ENCODE measurements around the gene ST6GALNAC4.
"Not testable (repeated sequence)": the region's sequence is repeated elsewhere in the genome, so short reads cannot be mapped to it uniquely, and the experiment has no call there.

ST6GALNAC4 gene

DNA sequence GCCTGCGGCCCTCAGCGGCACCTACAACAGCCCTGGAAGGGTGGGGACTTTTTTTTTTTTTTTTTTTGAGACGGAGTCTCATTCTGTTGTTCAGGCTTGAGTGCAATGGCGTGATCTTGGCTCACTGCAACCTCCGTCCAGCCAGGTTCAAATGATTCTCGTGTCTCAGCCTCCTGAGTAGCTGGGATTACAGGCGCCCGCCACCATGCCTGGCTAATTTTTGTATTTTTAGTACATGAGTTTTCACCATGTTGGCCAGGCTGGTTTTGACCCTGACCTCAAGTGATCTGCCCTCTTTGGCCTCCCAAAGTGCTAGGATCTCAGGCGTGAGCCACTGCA is 46.7 kb downstream of the ST6GALNAC4 start:
- not testable (repeated sequence) for DNase-seq (ENCODE audit: low read depth)

- DNase-seq (ENCODE audit: low read depth), result peak; percentile 73
Measured at GRCh38 chr9:127869310-127870152, 47.3 kb downstream of the ST6GALNAC4 start.

DNA sequence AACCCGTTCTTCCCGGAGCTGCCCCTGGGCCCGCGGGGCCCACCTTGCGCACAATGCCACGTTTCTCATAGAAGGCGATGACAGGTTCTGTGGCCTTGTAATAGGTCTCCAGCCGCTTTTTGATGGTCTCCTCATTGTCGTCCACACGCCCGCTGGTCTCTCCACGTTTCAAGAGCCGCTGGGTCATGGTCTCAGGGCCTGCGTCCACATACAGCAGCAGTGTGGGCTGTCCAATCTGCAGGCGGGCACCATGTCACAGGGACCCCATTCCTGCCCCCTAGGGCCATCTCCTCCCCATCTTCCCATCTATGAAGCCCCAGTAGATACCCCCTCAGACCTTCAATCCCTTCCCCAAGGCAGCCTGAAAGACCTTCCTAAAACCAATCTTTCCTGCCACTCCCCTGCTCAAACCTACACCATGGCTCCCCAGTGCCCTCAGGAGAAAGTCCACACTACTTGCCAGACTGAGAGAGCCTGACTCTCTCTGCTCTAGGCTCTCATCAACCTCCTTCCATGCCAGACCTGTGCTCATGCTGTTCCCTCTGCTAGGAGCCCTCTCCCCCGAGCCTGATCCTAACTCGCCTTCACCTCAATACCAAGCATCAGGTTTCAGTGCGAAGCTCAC is 48.5 kb downstream of the ST6GALNAC4 start:
- DNase-seq (ENCODE audit: low read depth), result no peak

GRCh38 chr9:127867356-127868277 is 49.2 kb downstream of the ST6GALNAC4 start:
- no peak for DNase-seq (ENCODE audit: low read depth)

- no peak for DNase-seq (ENCODE audit: low read depth)
Measured at GRCh38 chr9:127866535-127866934, 50.3 kb downstream of the ST6GALNAC4 start.

DNA sequence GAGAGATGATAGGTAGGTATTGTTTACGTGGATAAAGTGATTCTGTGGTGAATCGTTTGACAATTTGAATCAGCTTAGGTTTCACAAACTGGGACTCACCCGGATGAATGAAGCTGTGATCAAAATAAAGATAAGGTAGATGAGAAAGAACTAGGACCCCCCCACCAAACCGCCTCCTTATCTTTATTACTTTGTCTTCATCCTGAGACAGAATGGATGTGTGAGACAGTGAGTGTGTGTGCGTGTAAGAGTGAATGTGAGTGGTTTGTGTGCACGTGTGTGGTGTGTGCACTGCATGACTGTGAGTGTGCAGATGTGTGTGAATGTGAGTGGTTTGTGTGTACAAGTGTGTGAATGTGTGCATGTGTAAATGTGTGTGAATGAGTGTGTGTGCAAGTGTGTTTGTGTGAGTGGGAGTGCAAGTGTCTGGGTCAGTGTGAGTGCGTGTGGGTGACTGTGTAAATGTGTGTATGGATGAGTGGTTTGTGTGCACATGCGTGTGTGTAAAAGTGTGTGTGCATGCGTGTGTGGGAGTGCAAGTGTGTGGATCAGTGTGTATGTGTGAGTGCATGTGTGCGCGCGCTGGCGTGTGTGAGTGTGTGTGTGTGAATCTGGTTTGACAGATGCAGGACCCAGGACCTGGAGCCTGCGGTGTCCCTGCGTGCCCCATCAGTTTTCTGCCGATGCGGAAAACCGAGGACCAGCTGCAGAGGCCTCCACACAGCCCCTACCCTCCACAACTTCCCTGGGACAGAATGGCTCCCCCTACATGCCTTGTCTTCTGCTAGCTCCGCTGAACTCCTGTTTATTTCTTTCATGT is 51.0 kb downstream of the ST6GALNAC4 start:
- DNase-seq (ENCODE audit: low read depth), result no peak

DNA sequence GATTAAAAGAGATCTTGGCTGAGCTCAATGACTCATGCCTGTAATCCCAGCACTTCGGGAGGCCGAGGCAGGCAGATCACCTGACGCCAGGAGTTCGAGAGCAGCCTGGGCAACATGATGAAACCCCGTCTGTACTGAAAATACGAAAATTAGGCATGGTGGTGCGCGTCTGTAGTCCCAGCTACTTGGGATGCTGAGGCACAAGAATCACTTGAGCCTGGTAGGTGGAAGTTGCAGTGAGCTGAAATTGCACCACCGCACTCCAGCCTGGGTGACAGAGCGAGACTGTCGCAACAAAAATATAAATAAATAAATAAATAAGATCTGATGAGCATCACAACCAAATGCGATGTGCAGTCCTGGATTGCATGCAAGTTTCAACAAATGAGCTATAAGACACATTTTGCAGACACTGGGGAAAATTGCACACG is 53.6 kb downstream of the ST6GALNAC4 start:
- DNase-seq (ENCODE audit: low read depth), result no peak

GRCh38 chr9:127862075-127863011 is 54.5 kb downstream of the ST6GALNAC4 start:
- peak; percentile 28 for DNase-seq (ENCODE audit: low read depth)

DNA sequence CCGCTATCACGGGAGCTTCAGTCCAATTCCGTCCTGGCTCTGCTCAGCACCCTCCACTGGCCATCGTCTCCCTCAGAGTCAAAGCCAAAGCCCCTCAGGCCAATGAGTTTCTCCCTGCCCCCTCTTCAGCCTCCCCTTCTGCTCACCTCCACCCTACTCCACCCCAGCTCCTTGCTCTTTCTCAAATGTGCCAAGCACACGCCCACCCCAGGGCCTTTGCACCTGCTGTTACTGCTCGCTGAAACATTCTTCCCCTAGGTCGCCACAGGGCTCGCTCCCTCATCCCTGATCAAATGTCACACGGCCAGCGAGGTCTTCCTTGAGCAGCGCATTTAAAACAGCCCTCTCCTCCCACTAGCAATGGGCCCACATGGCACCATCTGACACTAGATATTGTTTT is 56.1 kb downstream of the ST6GALNAC4 start:
- no peak for DNase-seq (ENCODE audit: low read depth)

DNA sequence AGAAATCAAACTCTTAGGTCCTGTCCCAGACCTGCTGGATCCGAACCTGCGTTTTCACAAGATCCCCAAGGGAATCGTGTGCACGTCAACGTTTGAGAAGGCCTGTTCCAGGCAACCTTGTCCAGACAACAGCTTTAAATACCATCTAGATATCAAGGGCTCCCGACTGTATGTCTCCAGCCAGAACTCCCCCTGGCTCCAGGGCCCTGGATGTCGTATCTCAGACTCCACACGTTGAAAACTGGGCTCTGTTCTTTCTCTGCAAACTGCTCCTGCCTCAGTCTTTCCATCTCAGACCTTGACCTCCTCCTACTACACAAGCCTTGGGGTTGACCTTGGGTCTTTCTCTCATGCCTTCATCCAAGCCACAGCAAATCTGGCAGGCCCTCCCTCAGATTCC is 56.6 kb downstream of the ST6GALNAC4 start:
- DNase-seq (ENCODE audit: low read depth), result no peak

DNA sequence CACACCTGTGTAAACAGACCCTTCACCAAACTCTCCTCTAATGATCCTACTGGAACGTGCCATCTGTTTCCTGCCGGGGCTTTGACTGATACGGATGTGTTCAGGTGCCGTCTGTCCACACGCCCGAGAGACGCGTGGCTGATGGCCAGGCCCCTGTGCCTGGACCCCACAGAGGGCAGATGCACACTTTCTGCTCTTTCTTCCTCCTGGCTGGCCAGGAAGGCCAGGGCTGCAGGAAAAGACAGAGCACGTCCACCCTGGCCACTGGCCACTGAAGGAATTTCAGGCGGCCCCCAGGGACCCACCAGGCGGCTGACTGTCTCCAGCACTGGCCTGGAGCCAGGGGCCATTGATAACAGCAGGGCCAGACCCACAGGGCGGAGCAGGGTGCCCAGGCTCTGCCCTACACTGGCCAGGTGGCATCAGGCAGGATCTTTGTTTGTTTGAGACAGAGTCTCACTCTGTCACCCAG is 58.8 kb downstream of the ST6GALNAC4 start:
- no peak for DNase-seq (ENCODE audit: low read depth)
